K562 (cell line): ENCODE measurements around the gene CBY2. TPM values are rescaled to one million over a fixed set of nuclear protein-coding genes. Genes with fewer than 3 reads are reported as not detected.

Experiments
- ATAC-seq: fragments of 200-7000 bp; cut with Tn5 transposase; 3 replicates; pipeline ENCODE4 v1.9.1; 2020; ENCODE audit warnings: moderate library complexity
- BruUV-seq: library from RNA; stranded (reverse); fragments of 400-500 nt; replicated peaks from 2 replicates; lab custom pipeline; 2021; lab: Mats Ljungman, UMichigan
- CTCF ChIA-PET: fragments of 300-600 bp; formaldehyde crosslinking; extraction: SDS; loops from one replicate; lab custom pipeline; 2021; ENCODE audit warnings: low intra/inter-chr PET ratio; lab: Yijun Ruan, JAX
- POLR2A ChIA-PET: fragments of 300-600, 350-650 bp; sonication (Branson Sonifier 250); formaldehyde crosslinking; extraction: SDS; loops from one replicate; lab custom pipeline; 2021; ENCODE audit warnings: antibody characterized with exemption, inconsistent platforms; lab: Yijun Ruan, JAX
- DNase-seq, 4 experiments: peaks; one replicate each; pipeline versions ENCODE4 v3.0.0 to v3.0.0-alpha.2; 2011 to 2018; ENCODE audit warnings: low spot score in 3 of 4, mixed read lengths in 3 of 4; ENCODE audit errors: extremely low read depth in 1 of 4
- FAIRE-seq: peaks from 2 replicates; lab custom pipeline; 2011; peaks lifted over from hg19 to GRCh38; lab: Jason Lieb, UNC
- H2AFZ ChIP-seq: 2 replicates; pipeline ENCODE4 v1.6.0; 2011; ENCODE audit warnings: low read depth, low read length, control low read depth, inconsistent platforms
- H3K27ac ChIP-seq: fragments of 200-600 bp; 3 replicates; pipeline ENCODE4 v1.8.0; 2011; ENCODE audit warnings: low read depth, mild to moderate bottlenecking, control low read depth, inconsistent platforms, low read length, moderate library complexity, mixed read lengths; ENCODE audit errors: extremely low read depth
- H3K27me3 ChIP-seq, 2 experiments: fragments of 300-600 bp in 1 of 2; 2 replicates in 1 of 2; 3 replicates in 1 of 2; pipeline versions ENCODE4 v1.6.0 to v1.8.0; 2011; ENCODE audit warnings: inconsistent platforms in 2 of 2, low read length in 2 of 2, mild to moderate bottlenecking in 1 of 2, mixed read lengths in 1 of 2, moderate library complexity in 1 of 2; ENCODE audit not compliant: control insufficient read depth in 2 of 2, insufficient read depth in 2 of 2
- H3K36me3 ChIP-seq: fragments of 300-600 bp; 3 replicates; pipeline ENCODE4 v1.8.0; 2011; ENCODE audit warnings: mild to moderate bottlenecking, low read length, inconsistent platforms; ENCODE audit not compliant: control insufficient read depth, insufficient read depth
- H3K4me1 ChIP-seq, 2 experiments: fragments of 200-600 bp in 1 of 2; replicated peaks in 1 of 2; 2 replicates in 1 of 2; 3 replicates in 1 of 2; pipeline versions ENCODE4 v1.5.1 to v1.8.0; 2011; ENCODE audit warnings: inconsistent platforms in 2 of 2, low read length in 2 of 2, mild to moderate bottlenecking in 1 of 2, mixed read lengths in 1 of 2, moderate library complexity in 1 of 2; ENCODE audit not compliant: control insufficient read depth in 2 of 2, insufficient read depth in 2 of 2
- H3K4me2 ChIP-seq: 2 replicates; pipeline ENCODE4 v1.6.1; 2011; ENCODE audit warnings: low read length, control low read depth, inconsistent platforms, mixed read lengths; ENCODE audit not compliant: insufficient read depth
- H3K4me3 ChIP-seq: fragments of 200-600 bp; sonication (generic), shearing (Covaris generic); 2 replicates; pipeline ENCODE4 v1.5.1; 2016; ENCODE audit warnings: control low read depth, inconsistent platforms
- H3K79me2 ChIP-seq: fragments of 200-600 bp; 3 replicates; pipeline ENCODE4 v1.8.0; 2011; ENCODE audit warnings: low read length, inconsistent platforms; ENCODE audit not compliant: control insufficient read depth, insufficient read depth
- H3K9ac ChIP-seq, 2 experiments: 2 replicates each; pipeline versions ENCODE4 v1.6.0 to v1.6.1; 2011; ENCODE audit warnings: low read depth in 2 of 2, low read length in 2 of 2, control low read depth in 1 of 2, inconsistent platforms in 1 of 2, mild to moderate bottlenecking in 1 of 2, mixed read lengths in 1 of 2; ENCODE audit not compliant: insufficient read depth in 1 of 2
- H3K9me1 ChIP-seq: one replicate; pipeline ENCODE4 v1.6.0; 2011; ENCODE audit warnings: inconsistent platforms, mild to moderate bottlenecking, low read length, moderate library complexity; ENCODE audit not compliant: control insufficient read depth, insufficient read depth
- H3K9me3 ChIP-seq: replicated peaks from 2 replicates; pipeline ENCODE4 v1.5.1; 2011; ENCODE audit warnings: low read depth, low read length, inconsistent platforms; ENCODE audit not compliant: control insufficient read depth, insufficient read depth
- H4K20me1 ChIP-seq: replicated peaks from 2 replicates; pipeline ENCODE4 v1.6.1; 2011; ENCODE audit warnings: low read length, inconsistent platforms, mixed read lengths; ENCODE audit not compliant: control insufficient read depth, insufficient read depth
- CAMTA2 ChIP-seq: fragments of 250-450 bp; sonication (Bioruptor Pico); conservative IDR thresholded peaks from 2 replicates; pipeline ENCODE4 v1.5.1; 2022
- ESRRB ChIP-seq: fragments of 250-450 bp; sonication (Bioruptor Pico); IDR thresholded peaks from 2 replicates; pipeline ENCODE4 v1.5.0; 2020; ENCODE audit warnings: mild to moderate bottlenecking, moderate library complexity, borderline replicate concordance
- PHF21A ChIP-seq: fragments of 450-650 bp; IDR thresholded peaks from 2 replicates; pipeline ENCODE4 v1.6.1; 2017; ENCODE audit warnings: low read depth, borderline replicate concordance
- PRDM10 ChIP-seq: fragments of 450-650 bp; IDR thresholded peaks from 2 replicates; pipeline ENCODE4 v1.6.1; 2018; ENCODE audit not compliant: partially characterized antibody
- WGBS: fragments of 100-300 bp; shearing (Covaris generic); methylation state at CpG from one replicate; pipeline ENCODE4 v1.1.6; 2016; ENCODE audit warnings: low coverage, mixed read lengths; ENCODE audit not compliant: insufficient coverage; ENCODE audit errors: missing lambda C conversion rate; 5-methylcytosine and 5-hydroxymethylcytosine counted together
- in situ Hi-C: fragments of 300-500 bp; cut with MboI; formaldehyde crosslinking; loops from 4 replicates; pipeline ENCODE4 v1.15.0; 2018; ENCODE audit warnings: inconsistent platforms, mixed read lengths
- intact Hi-C: fragments of 100-400 bp; cut with micrococcal nuclease; formaldehyde crosslinking; loops from 2 replicates; pipeline ENCODE4 v1.14.2; 2022
- polyA plus RNA-seq, 8 experiments: library from polyadenylated mRNA; depleted of rRNA in 4 of 8; stranded (reverse) in 5 of 8; unstranded in 3 of 8; fragments of >200 nt; fragmentation: Nextera tagmentation in 2 of 8; fragmentation: Illumina TruSeq in 1 of 8; extraction: Ambion mirVana in 2 of 8; extraction: Trizol in 1 of 8; gene quantifications; 2 replicates each; pipeline versions ENCODE4 v1.2.1 to v1.2.3, GENCODE V29; 2011 to 2014; ENCODE audit warnings: inconsistent platforms in 1 of 8, missing spikeins in 1 of 8
- total RNA-seq, 7 experiments: library from RNA; depleted of rRNA in 6 of 7; stranded (reverse); fragments of >200 nt in 6 of 7; fragmentation: Illumina TruSeq in 2 of 7; extraction: Trizol in 2 of 7; gene quantifications; 2 replicates each; pipeline versions ENCODE4 v1.2.1 to v1.2.3, GENCODE V29; 2011 to 2021; ENCODE audit warnings: low replicate concordance in 1 of 7

The CBY2 gene
- total and polyA plus RNA-seq, 9 of the 15 experiments (the other 6 are each of a cell fraction or from before 2014, with no cell fraction given) = 0.09 TPM; not detected in 8

- no peak for TF ChIP-seq PRDM10
Measured at GRCh38 chr13:45670189-45670885, 31.8 kb upstream of the CBY2 start (continued).

- 0% methylated on average over 1 of the region's 1 CpG for WGBS
- in situ Hi-C loops (no loop called here), intact Hi-C loops (no loop called here)
- H4K20me1 ChIP-seq = no peaks in the 10 kb centered on the region
- ChIA-PET POLR2A (no interaction called here), CTCF (no interaction called here)
- DNase-seq (no peak), ATAC-seq (no peak), FAIRE-seq (no peak)
- H3K36me3 ChIP-seq = no peaks in the 10 kb centered on the region
- no peak overlapping the region for H3K27ac ChIP-seq
- no peak overlapping the region for H3K4me3 ChIP-seq
- no peak for TF ChIP-seq CAMTA2
- TF ChIP-seq ESRRB (CRISPR knock-in tag) = no peak
- no peak for TF ChIP-seq PHF21A
- H3K27me3 ChIP-seq = peaks cover 0 to 9% of the 10 kb centered on the region in 2 experiments; a peak in 2 of 5 replicates
- H3K79me2 ChIP-seq = no peaks in the 10 kb centered on the region
- no peaks in the 10 kb centered on the region for H3K9me3 ChIP-seq
- H2AFZ ChIP-seq = no peak overlapping the region
- H3K9me1 ChIP-seq = no peaks in the 10 kb centered on the region
- H3K9ac ChIP-seq = no peak overlapping the region
- H3K4me1 ChIP-seq = no peaks in the 10 kb centered on the region
- H3K4me2 ChIP-seq = no peak overlapping the region
- BruUV-seq = no TSS peak
Measured at GRCh38 chr13:45674908-45675307, 27.2 kb upstream of the CBY2 start.
